Nephron progenitor cell (in vitro differentiated cells): ENCODE measurements around the gene ISM2.

Experiments
- DNase-seq: peaks from one replicate; pipeline ENCODE4 v3.0.0; 2021
- H3K27ac Mint-ChIP-seq: 2 replicates; pipeline ENCODE4 v1.8.0; 2021; ENCODE audit warnings: mild to moderate bottlenecking, moderate library complexity, mixed read lengths
- H3K27me3 Mint-ChIP-seq: 2 replicates; pipeline ENCODE4 v1.8.0; 2021; ENCODE audit warnings: mild to moderate bottlenecking, low read depth, mixed read lengths; ENCODE audit not compliant: poor library complexity
- H3K36me3 Mint-ChIP-seq: 2 replicates; pipeline ENCODE4 v1.8.0; 2021; ENCODE audit warnings: low read depth, mixed read lengths
- H3K4me1 Mint-ChIP-seq: 2 replicates; pipeline ENCODE4 v1.8.0; 2021; ENCODE audit warnings: mixed read lengths
- H3K4me3 Mint-ChIP-seq: 2 replicates; pipeline ENCODE4 v1.8.0; 2021; ENCODE audit warnings: mild to moderate bottlenecking, moderate library complexity, mixed read lengths
- H3K9me3 Mint-ChIP-seq: 2 replicates; pipeline ENCODE4 v1.8.0; 2021; ENCODE audit warnings: mild to moderate bottlenecking, moderate library complexity, mixed read lengths
- CTCF ChIP-seq: fragments of 200-600 bp; sonication (generic); IDR thresholded peaks from 2 replicates; pipeline ENCODE4 v1.5.0; 2021; ENCODE audit warnings: antibody characterized with exemption

The ISM2 gene

GRCh38 chr14:77526266-77526665 lies 27.6 kb upstream of the ISM2 start:
- no peak for DNase-seq

GRCh38 chr14:77524536-77524935 lies 25.9 kb upstream of the ISM2 start:
- no peaks in the 10 kb centered on the region for H3K4me1 Mint-ChIP-seq
- peaks cover 14% of the 10 kb centered on the region for H3K36me3 Mint-ChIP-seq
- peak overlapping the region; percentile 18 for H3K27ac Mint-ChIP-seq
- DNase-seq, result no peak
- H3K9me3 Mint-ChIP-seq, result no peaks in the 10 kb centered on the region
- H3K27me3 Mint-ChIP-seq, result no peaks in the 10 kb centered on the region
- TF ChIP-seq CTCF, result no peak
- no peak overlapping the region for H3K4me3 Mint-ChIP-seq

More at GRCh38 chr14:77526266-77526665, 27.6 kb upstream of the ISM2 start:
- Mint-ChIP-seq H3K9me3 (no peaks in the 10 kb centered on the region), H3K4me3 (no peak overlapping the region), H3K36me3 (peaks cover 6% of the 10 kb centered on the region), H3K27ac (peak overlapping the region; percentile 22), H3K4me1 (no peaks in the 10 kb centered on the region), H3K27me3 (no peaks in the 10 kb centered on the region)
- TF ChIP-seq CTCF, result no peak

- no peak for TF ChIP-seq CTCF
- H3K4me3 Mint-ChIP-seq, result no peak overlapping the region
- no peaks in the 10 kb centered on the region for H3K27me3 Mint-ChIP-seq
- H3K27ac Mint-ChIP-seq, result peak overlapping the region; percentile 37
- DNase-seq, result no peak
- peaks cover 26% of the 10 kb centered on the region for H3K36me3 Mint-ChIP-seq
- H3K4me1 Mint-ChIP-seq, result no peaks in the 10 kb centered on the region
- H3K9me3 Mint-ChIP-seq, result no peaks in the 10 kb centered on the region
These were observed 24.5 kb upstream of the ISM2 start for GRCh38 chr14:77523109-77523508.

- Mint-ChIP-seq H3K9me3 (no peaks in the 10 kb centered on the region), H3K27ac (no peak overlapping the region), H3K27me3 (no peaks in the 10 kb centered on the region), H3K4me1 (no peaks in the 10 kb centered on the region), H3K4me3 (no peak overlapping the region), H3K36me3 (peaks cover 43% of the 10 kb centered on the region)
- TF ChIP-seq CTCF, result no peak
- no peak for DNase-seq
These were observed 21.9 kb upstream of the ISM2 start for GRCh38 chr14:77520555-77520954.

GRCh38 chr14:77516126-77516525 lies 17.5 kb upstream of the ISM2 start:
- Mint-ChIP-seq H3K36me3 (peaks cover 45% of the 10 kb centered on the region), H3K27ac (no peak overlapping the region), H3K27me3 (no peaks in the 10 kb centered on the region), H3K4me1 (no peaks in the 10 kb centered on the region), H3K9me3 (no peaks in the 10 kb centered on the region), H3K4me3 (no peak overlapping the region)
- no peak for DNase-seq
- no peak for TF ChIP-seq CTCF

- Mint-ChIP-seq H3K4me3 (no peak overlapping the region), H3K27me3 (no peaks in the 10 kb centered on the region), H3K36me3 (peaks cover 20% of the 10 kb centered on the region), H3K27ac (no peak overlapping the region), H3K9me3 (no peaks in the 10 kb centered on the region), H3K4me1 (no peaks in the 10 kb centered on the region)
- TF ChIP-seq CTCF, result no peak
- DNase-seq, result no peak
These were observed 13.0 kb upstream of the ISM2 start for GRCh38 chr14:77511486-77512162.
